ENCODE data around the gene MUC3A. TPM values are rescaled to one million over a fixed set of nuclear protein-coding genes. Genes with fewer than 3 reads are reported as not detected.
"Not testable (repeated sequence)": the region's sequence is repeated elsewhere in the genome, so short reads cannot be mapped to it uniquely, and the experiment has no call there.

Gene MUC3A
- polyA plus RNA-seq, 3 donors, result 0.58 to 2.5 (median 1.1) TPM

DNA sequence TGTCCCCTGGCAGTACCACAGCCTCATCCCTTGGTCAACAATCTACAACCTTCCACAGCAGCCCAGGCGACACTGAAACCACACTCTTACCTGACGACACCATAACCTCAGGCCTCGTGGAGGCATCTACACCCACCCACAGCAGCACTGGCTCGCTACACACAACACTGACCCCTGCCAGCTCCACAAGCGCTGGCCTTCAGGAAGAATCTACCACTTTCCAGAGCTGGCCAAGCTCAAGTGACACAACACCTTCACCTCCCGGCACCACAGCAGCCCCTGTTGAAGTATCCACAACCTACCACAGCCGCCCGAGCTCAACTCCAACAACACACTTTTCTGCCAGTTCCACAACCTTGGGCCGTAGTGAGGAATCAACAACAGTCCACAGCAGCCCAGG is 50.0 kb downstream of the MUC3A start:
- H3K27ac ChIP-seq (ENCODE audit: low read depth, low read length), result not testable (repeated sequence)
- WGBS, 3 donors, result no CpG with 5 or more reads among the region's 9 CpGs

DNA sequence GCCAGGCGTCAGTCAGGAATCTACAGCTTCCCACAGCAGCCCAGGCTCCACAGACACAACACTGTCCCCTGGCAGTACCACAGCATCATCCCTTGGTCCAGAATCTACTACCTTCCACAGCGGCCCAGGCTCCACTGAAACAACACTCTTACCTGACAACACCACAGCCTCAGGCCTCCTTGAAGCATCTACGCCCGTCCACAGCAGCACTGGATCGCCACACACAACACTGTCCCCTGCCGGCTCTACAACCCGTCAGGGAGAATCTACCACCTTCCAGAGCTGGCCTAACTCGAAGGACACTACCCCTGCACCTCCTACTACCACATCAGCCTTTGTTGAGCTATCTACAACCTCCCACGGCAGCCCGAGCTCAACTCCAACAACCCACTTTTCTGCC is 50.7 kb downstream of the MUC3A start:
- 74 to 85% (median 85%) methylated on average over 9 of the region's 10 CpGs for WGBS, 3 donors
- H3K27ac ChIP-seq (ENCODE audit: low read depth, low read length), result not testable (repeated sequence)

DNA sequence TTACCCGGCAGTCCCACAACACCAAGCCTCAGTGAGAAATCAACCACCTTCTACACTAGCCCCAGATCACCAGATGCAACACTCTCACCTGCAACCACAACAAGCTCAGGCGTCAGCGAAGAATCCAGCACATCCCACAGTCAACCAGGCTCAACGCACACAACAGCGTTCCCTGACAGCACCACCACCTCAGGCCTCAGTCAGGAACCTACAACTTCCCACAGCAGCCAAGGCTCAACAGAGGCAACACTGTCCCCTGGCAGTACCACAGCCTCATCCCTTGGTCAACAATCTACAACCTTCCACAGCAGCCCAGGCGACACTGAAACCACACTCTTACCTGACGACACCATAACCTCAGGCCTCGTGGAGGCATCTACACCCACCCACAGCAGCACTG is 53.0 kb downstream of the MUC3A start:
- WGBS, 3 donors, result 93 to 96% (median 96%) methylated on average over 2 of the region's 8 CpGs
- not testable (repeated sequence) for H3K27ac ChIP-seq (ENCODE audit: low read depth, low read length)

DNA sequence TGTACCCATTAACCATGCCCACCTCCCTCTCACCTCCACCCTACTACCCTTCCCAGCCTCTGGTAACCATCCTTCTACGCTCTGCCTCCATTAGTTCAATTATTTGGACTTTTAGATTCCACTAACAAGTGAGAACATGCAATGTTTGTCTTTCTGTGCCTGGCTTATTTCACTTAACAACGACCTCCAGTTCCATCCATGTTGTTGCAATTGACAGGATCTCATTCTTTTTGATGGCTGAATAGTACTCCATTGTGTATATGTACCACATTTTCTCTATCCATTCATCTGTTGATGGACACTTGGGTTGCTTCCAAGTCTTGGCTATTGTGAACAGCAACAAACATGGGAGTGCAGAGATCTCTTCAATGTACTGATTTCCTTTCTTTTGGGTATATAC is 58.0 kb downstream of the MUC3A start:
- 65 to 74% (median 68%) methylated on average over 2 of the region's 2 CpGs for WGBS, 3 donors
- not testable (repeated sequence) for H3K27ac ChIP-seq (ENCODE audit: low read depth, low read length)

DNA sequence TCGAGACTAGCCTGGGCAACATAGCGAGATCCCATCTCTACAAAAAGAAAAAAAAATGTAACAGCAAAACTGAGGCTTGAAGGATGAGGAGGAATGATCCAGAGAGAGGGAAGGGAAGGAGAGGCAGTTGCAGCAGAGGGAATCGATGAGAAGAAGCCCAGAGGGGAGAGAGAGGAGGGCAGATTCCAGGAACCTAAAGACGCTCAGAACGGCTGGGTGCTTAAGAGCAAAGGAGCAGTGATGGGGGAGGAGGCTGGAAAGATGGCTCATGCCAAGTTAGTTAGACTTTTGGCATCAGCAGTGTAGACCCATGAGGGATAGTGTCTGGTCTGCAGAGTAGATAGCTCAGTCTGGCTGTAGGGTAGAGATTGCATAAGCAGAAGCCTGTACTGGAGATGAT is 60.3 kb downstream of the MUC3A start:
- H3K27ac ChIP-seq (ENCODE audit: low read depth, low read length), result no peak overlapping the region
- 76 to 77% (median 76%) methylated on average over 5 of the region's 5 CpGs for WGBS, 3 donors

DNA sequence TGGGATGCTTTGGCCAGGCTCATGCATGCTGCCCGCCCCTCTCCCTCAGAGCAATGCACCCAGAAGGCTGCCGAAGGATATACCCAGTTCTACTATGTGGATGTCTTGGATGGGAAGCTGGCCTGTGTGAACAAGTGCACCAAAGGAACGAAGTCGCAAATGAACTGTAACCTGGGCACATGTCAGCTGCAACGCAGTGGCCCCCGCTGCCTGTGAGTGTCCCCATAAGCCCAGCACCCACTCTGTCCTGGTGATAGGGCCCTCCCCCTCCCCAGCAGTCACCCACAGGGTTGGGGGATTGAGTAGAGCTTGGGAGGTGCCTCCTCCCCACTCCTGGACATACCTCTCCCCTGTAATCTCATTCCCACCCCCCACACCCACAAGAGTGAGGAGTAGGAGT is 63.6 kb downstream of the MUC3A start:
- WGBS, 3 donors, result 83 to 93% (median 91%) methylated on average over 6 of the region's 6 CpGs

DNA sequence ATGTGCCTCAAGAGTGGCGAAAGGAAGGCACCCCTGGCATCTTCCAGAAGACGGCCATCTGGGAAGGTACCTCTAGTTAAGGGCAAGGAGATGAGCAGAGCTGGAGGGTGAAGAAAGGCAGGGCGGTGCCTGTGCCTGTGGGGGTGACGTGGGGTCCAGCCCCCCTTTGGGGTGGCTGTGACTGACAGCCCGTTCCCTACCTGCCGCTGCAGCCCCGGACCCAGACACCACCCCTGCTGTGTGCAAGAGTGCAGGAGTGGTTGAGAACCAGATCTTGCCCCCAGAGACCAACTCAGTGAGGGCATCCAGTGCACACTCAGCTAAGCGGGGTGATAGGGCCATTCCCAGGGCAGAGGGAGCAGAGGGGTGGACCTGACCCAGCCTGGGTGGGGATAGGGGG is 66.3 kb downstream of the MUC3A start:
- no peak overlapping the region for H3K27ac ChIP-seq (ENCODE audit: low read depth, low read length)
- 63 to 86% (median 83%) methylated on average over 8 of the region's 8 CpGs for WGBS, 3 donors

More for the DNA sequence above, 63.6 kb downstream of the MUC3A start:
- no peak overlapping the region for H3K27ac ChIP-seq (ENCODE audit: low read depth, low read length)

DNA sequence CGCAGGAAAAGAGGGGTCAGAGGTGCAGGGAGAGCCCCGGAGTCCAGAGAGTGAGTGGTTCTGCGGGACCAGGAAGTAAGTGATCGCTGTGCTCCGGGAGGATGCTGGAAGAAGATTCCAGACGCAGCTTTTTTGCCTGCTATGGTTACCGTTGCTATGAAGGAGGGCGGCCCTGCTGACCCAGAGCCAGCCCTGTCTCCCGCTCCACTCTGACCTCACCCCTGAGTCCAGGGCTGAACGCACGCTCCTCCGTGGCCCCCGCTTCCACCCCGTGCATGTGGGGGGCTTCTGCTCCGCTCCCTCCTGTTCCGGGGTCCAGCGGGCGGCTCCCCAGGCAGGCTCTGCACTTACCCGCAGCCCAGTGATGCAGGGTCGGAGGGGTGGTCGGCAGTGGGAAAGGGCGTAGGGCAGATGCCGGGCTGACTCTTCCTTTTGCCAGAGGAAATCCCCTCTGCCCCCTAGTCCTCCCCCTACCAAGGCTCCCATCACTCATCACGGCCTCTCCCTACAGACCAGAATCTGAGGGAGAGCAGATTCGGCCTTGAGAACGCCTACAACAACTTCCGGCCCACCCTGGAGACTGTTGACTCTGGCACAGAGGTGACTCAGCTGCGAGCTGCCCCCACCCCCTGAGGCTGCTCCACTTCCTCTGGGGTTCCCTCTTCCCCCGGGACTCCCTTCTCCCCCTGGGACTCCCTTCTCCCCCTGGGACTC is 67.9 kb downstream of the MUC3A start:
- no peak overlapping the region for H3K27ac ChIP-seq (ENCODE audit: low read depth, low read length)
- WGBS, 3 donors, result 1 to 2% (median 1%) methylated on average over 27 to 29 of the region's 29 CpGs

Other genes starting within 250 kb of the MUC3A start
- 10 to 100 TPM; 25.2 to 31.3 (median 27.4) TPM for gene POP7, start 243.4 kb upstream of the MUC3A start, polyA plus RNA-seq
- gene EPO, start 229.1 kb upstream of the MUC3A start, polyA plus RNA-seq, result 1 to 10 TPM in 1 of 3 donors, under 1 TPM in 1, not detected in 1; 0.06 to 4.4 TPM
- gene ZAN, start 215.9 kb upstream of the MUC3A start, polyA plus RNA-seq, result under 1 TPM in 1 of 3 donors, not detected in 2; 0.02 TPM
- 10 to 100 TPM; 22.2 to 37.5 (median 22.6) TPM for gene EPHB4, start 122.0 kb upstream of the MUC3A start, polyA plus RNA-seq
- gene SLC12A9, start 96.8 kb upstream of the MUC3A start, polyA plus RNA-seq, result 10 to 100 TPM; 12.0 to 18.8 (median 13.8) TPM
- 10 to 100 TPM; 37.1 to 57.1 (median 51.7) TPM for gene TRIP6, start 82.1 kb upstream of the MUC3A start, polyA plus RNA-seq
- 10 to 100 TPM; 47.0 to 74.9 (median 57.4) TPM for gene SRRT, start 74.4 kb upstream of the MUC3A start, polyA plus RNA-seq
- 1 to 10 TPM; 3.3 to 6.2 (median 3.5) TPM for gene UFSP1, start 59.8 kb upstream of the MUC3A start, polyA plus RNA-seq
- gene ACHE, start 53.6 kb upstream of the MUC3A start, polyA plus RNA-seq, result 1 to 10 TPM in 1 of 3 donors, under 1 TPM in 2; 0.67 to 2.4 (median 0.73) TPM
- 1 to 10 TPM in 1 of 3 donors, under 1 TPM in 1, not detected in 1; 0.70 to 1.7 TPM for gene MUC12, start 20.0 kb downstream of the MUC3A start, polyA plus RNA-seq
- gene MUC17, start 70.5 kb downstream of the MUC3A start, polyA plus RNA-seq, result under 1 TPM; under 0.01 TPM
- gene TRIM56, start 135.9 kb downstream of the MUC3A start, polyA plus RNA-seq, result 10 to 100 TPM in 2 of 3 donors, 1 to 10 TPM in 1; 6.7 to 23.1 (median 10.2) TPM
- 100 to 1,000 TPM in 1 of 3 donors, 10 to 100 TPM in 2; 17.2 to 110 (median 29.5) TPM for gene SERPINE1, start 177.6 kb downstream of the MUC3A start, polyA plus RNA-seq
- gene AP1S1, start 204.9 kb downstream of the MUC3A start, polyA plus RNA-seq, result 10 to 100 TPM; 25.2 to 42.6 (median 32.5) TPM
- 1 to 10 TPM in 1 of 3 donors, under 1 TPM in 1, not detected in 1; 0.22 to 8.6 TPM for gene VGF, start 216.0 kb downstream of the MUC3A start, polyA plus RNA-seq
- under 1 TPM in 1 of 3 donors, not detected in 2; 0.35 TPM for gene NAT16, start 230.8 kb downstream of the MUC3A start, polyA plus RNA-seq

All from adipose tissue (tissue), 3 donors.